ENCODE results near the gene MAFG.

The MAFG gene

GRCh38 chr17:81967533-81968395 lies 40.2 kb upstream of the MAFG start:
- H2BK120ac ChIP-seq (ENCODE audit: low read depth, low read length): no peak overlapping the region
- no peak overlapping the region for H4K8ac ChIP-seq (ENCODE audit: low read depth, low read length)
- no peak overlapping the region for H2BK5ac ChIP-seq (ENCODE audit: low read length)
- H2BK15ac ChIP-seq (replicated peaks; ENCODE audit: low read depth): no peak overlapping the region
- no peaks in the 10 kb centered on the region for H3K79me2 ChIP-seq (ENCODE audit: control insufficient read depth, insufficient read depth, low read length)
- H3K36me3 ChIP-seq (ENCODE audit: control insufficient read depth, insufficient read depth, low read length): no peaks in the 10 kb centered on the region
- no peak overlapping the region for H4K5ac ChIP-seq (ENCODE audit: low read length)
- no peak overlapping the region for H2AK5ac ChIP-seq (ENCODE audit: low read length)
- peak overlapping the region; percentile 4 for H3K4me2 ChIP-seq (ENCODE audit: low read length)
- no peak overlapping the region for H3K27ac ChIP-seq (ENCODE audit: low read depth, low read length)
- peaks cover 10% of the 10 kb centered on the region for H3K4me1 ChIP-seq (ENCODE audit: control insufficient read depth, low read depth, low read length)
- H3K27me3 ChIP-seq (ENCODE audit: insufficient read depth, low read length, poor library complexity): no peaks in the 10 kb centered on the region
- peak overlapping the region; percentile 78 for H3K56ac ChIP-seq (ENCODE audit: low read length)
- no peak overlapping the region for H3K4me3 ChIP-seq (ENCODE audit: low read length)
- H3K23ac ChIP-seq (ENCODE audit: low read length): no peak overlapping the region
- H3K9ac ChIP-seq (ENCODE audit: low read length): peak overlapping the region; percentile 33
- no peaks in the 10 kb centered on the region for H3K79me1 ChIP-seq (ENCODE audit: low read length)
- no CpG with 5 or more reads among the region's 36 CpGs for WGBS (ENCODE audit: extremely low coverage, insufficient coverage, low lambda C conversion rate)
- peak; percentile 97 for DNase-seq
- peak overlapping the region; percentile 11 for H3K4ac ChIP-seq (ENCODE audit: low read depth, low read length)
- peak overlapping the region; percentile 22 for H3K18ac ChIP-seq (ENCODE audit: low read length)

DNA sequence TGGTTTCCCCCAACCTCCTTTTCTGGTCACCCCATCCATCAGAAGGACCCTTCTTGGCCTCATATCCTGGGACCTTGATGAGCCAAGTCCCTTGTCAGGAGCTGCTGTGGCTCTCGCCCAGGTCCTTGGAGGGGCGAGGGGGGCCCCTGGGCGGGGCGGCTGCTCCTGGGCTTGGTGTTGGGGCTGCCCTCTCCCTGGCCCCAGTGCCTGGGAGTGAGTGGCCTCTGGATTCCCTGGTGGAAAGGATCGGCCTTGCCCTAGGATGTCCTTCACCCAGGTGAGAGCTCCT lies 39.7 kb upstream of the MAFG start:
- no peak overlapping the region for H2BK15ac ChIP-seq (replicated peaks; ENCODE audit: low read depth)
- no peak overlapping the region for H2BK5ac ChIP-seq (ENCODE audit: low read length)
- H3K79me1 ChIP-seq (ENCODE audit: low read length): no peaks in the 10 kb centered on the region
- H2AK5ac ChIP-seq (ENCODE audit: low read length): no peak overlapping the region
- peak overlapping the region; percentile 11 for H3K4ac ChIP-seq (ENCODE audit: low read depth, low read length)
- peak overlapping the region; percentile 45 for H3K56ac ChIP-seq (ENCODE audit: low read length)
- peak overlapping the region; percentile 22 for H3K18ac ChIP-seq (ENCODE audit: low read length)
- no peak overlapping the region for H3K4me2 ChIP-seq (ENCODE audit: low read length)
- no CpG with 5 or more reads among the region's 5 CpGs for WGBS (ENCODE audit: extremely low coverage, insufficient coverage, low lambda C conversion rate)
- H4K8ac ChIP-seq (ENCODE audit: low read depth, low read length): no peak overlapping the region
- H2BK120ac ChIP-seq (ENCODE audit: low read depth, low read length): no peak overlapping the region
- H3K9ac ChIP-seq (ENCODE audit: low read length): peak overlapping the region; percentile 3
- H3K23ac ChIP-seq (ENCODE audit: low read length): no peak overlapping the region
- H4K5ac ChIP-seq (ENCODE audit: low read length): no peak overlapping the region
- no peak overlapping the region for H3K27ac ChIP-seq (ENCODE audit: low read depth, low read length)
- DNase-seq: no peak
- H3K36me3 ChIP-seq (ENCODE audit: control insufficient read depth, insufficient read depth, low read length): no peaks in the 10 kb centered on the region
- H3K79me2 ChIP-seq (ENCODE audit: control insufficient read depth, insufficient read depth, low read length): no peaks in the 10 kb centered on the region
- H3K4me1 ChIP-seq (ENCODE audit: control insufficient read depth, low read depth, low read length): peaks cover 10% of the 10 kb centered on the region
- no peaks in the 10 kb centered on the region for H3K27me3 ChIP-seq (ENCODE audit: insufficient read depth, low read length, poor library complexity)
- no peak overlapping the region for H3K4me3 ChIP-seq (ENCODE audit: low read length)

DNA sequence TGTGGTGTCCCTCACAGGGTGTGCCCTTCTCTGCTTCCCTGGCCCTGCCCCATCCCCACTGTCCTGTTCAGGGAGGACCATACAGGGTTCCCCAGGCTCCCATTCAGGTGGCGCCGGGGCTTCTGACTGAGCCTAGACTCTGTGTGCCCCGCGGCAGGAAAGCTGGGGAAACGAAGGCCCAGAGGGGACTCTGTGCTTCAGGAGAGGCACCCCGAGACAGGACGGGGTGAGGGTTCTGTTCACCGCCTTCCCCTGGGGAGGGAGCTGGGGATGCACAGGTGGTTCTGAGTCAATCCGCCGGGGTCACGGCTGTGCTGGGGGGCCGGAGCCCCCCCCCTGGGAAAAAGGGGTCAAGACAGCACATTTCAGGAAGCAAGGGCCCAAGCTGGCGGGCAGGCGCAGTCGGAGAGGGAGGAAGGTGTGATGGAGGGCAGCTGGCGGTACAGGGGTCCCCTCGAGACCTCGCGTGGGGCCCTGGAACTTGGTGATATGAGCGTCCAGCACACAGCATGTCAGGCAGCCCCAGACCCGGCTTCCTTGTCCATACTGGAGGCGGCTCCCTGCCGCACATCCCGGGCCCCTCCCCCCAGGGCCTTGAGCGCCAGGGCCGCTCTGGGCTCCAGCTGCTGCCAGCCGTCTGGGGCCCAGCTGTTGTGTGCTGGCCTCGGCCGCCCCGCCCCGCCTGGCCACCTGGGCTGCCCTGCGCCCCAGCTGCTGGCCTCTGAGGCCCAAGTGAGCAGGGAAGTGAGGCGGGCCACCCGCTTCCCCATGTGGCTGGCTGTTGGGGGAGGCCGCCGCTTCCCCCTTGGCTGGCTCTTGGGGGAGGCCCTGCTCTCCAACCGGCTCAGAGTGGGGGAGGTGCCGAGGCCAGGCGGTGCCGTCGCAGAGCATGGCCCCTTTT lies 39.1 kb upstream of the MAFG start:
- Histone ChIP-seq H3K79me1 (ENCODE audit: low read length) (no peaks in the 10 kb centered on the region), H3K9ac (ENCODE audit: low read length) (peak overlapping the region; percentile 3), H3K18ac (ENCODE audit: low read length) (peak overlapping the region; percentile 22), H2BK5ac (ENCODE audit: low read length) (no peak overlapping the region), H3K4me1 (ENCODE audit: control insufficient read depth, low read depth, low read length) (peaks cover 12% of the 10 kb centered on the region), H3K4me3 (ENCODE audit: low read length) (no peak overlapping the region), H3K56ac (ENCODE audit: low read length) (peak overlapping the region; percentile 45), H3K4me2 (ENCODE audit: low read length) (no peak overlapping the region), H4K5ac (ENCODE audit: low read length) (no peak overlapping the region), H2BK120ac (ENCODE audit: low read depth, low read length) (no peak overlapping the region), H3K27me3 (ENCODE audit: insufficient read depth, low read length, poor library complexity) (no peaks in the 10 kb centered on the region), H2BK15ac (replicated peaks; ENCODE audit: low read depth) (no peak overlapping the region), H3K36me3 (ENCODE audit: control insufficient read depth, insufficient read depth, low read length) (no peaks in the 10 kb centered on the region), H3K4ac (ENCODE audit: low read depth, low read length) (peak overlapping the region; percentile 6), H3K27ac (ENCODE audit: low read depth, low read length) (no peak overlapping the region), H4K8ac (ENCODE audit: low read depth, low read length) (no peak overlapping the region), H3K23ac (ENCODE audit: low read length) (no peak overlapping the region), H2AK5ac (ENCODE audit: low read length) (peak overlapping the region; percentile 29), H3K79me2 (ENCODE audit: control insufficient read depth, insufficient read depth, low read length) (no peaks in the 10 kb centered on the region)
- peak; percentile 65 for DNase-seq
- WGBS (ENCODE audit: extremely low coverage, insufficient coverage, low lambda C conversion rate): no CpG with 5 or more reads among the region's 41 CpGs

GRCh38 chr17:81964081-81964849 lies 36.7 kb upstream of the MAFG start:
- H2AK5ac ChIP-seq (ENCODE audit: low read length): no peak overlapping the region
- no peak overlapping the region for H2BK5ac ChIP-seq (ENCODE audit: low read length)
- no peak for DNase-seq
- H2BK15ac ChIP-seq (replicated peaks; ENCODE audit: low read depth): no peak overlapping the region
- no peak overlapping the region for H4K8ac ChIP-seq (ENCODE audit: low read depth, low read length)
- peaks cover 12% of the 10 kb centered on the region for H3K4me1 ChIP-seq (ENCODE audit: control insufficient read depth, low read depth, low read length)
- H2BK120ac ChIP-seq (ENCODE audit: low read depth, low read length): no peak overlapping the region
- no peak overlapping the region for H3K23ac ChIP-seq (ENCODE audit: low read length)
- peak overlapping the region; percentile 53 for H3K56ac ChIP-seq (ENCODE audit: low read length)
- H4K5ac ChIP-seq (ENCODE audit: low read length): no peak overlapping the region
- no peak overlapping the region for H3K4me2 ChIP-seq (ENCODE audit: low read length)
- no CpG with 5 or more reads among the region's 22 CpGs for WGBS (ENCODE audit: extremely low coverage, insufficient coverage, low lambda C conversion rate)
- H3K27ac ChIP-seq (ENCODE audit: low read depth, low read length): peak overlapping the region; percentile 32
- no peak overlapping the region for H3K4me3 ChIP-seq (ENCODE audit: low read length)
- H3K79me1 ChIP-seq (ENCODE audit: low read length): no peaks in the 10 kb centered on the region
- H3K36me3 ChIP-seq (ENCODE audit: control insufficient read depth, insufficient read depth, low read length): no peaks in the 10 kb centered on the region
- no peak overlapping the region for H3K9ac ChIP-seq (ENCODE audit: low read length)
- H3K79me2 ChIP-seq (ENCODE audit: control insufficient read depth, insufficient read depth, low read length): no peaks in the 10 kb centered on the region
- H3K18ac ChIP-seq (ENCODE audit: low read length): no peak overlapping the region
- H3K4ac ChIP-seq (ENCODE audit: low read depth, low read length): no peak overlapping the region
- no peaks in the 10 kb centered on the region for H3K27me3 ChIP-seq (ENCODE audit: insufficient read depth, low read length, poor library complexity)

GRCh38 chr17:81962499-81963441 lies 35.2 kb upstream of the MAFG start:
- Histone ChIP-seq H2BK15ac (replicated peaks; ENCODE audit: low read depth) (no peak overlapping the region), H3K4me2 (ENCODE audit: low read length) (no peak overlapping the region), H2BK120ac (ENCODE audit: low read depth, low read length) (no peak overlapping the region), H3K56ac (ENCODE audit: low read length) (peak overlapping the region; percentile 73), H3K4ac (ENCODE audit: low read depth, low read length) (peak overlapping the region; percentile 41), H3K79me2 (ENCODE audit: control insufficient read depth, insufficient read depth, low read length) (no peaks in the 10 kb centered on the region), H3K27ac (ENCODE audit: low read depth, low read length) (peak overlapping the region; percentile 12), H3K4me3 (ENCODE audit: low read length) (no peak overlapping the region), H4K8ac (ENCODE audit: low read depth, low read length) (no peak overlapping the region), H4K5ac (ENCODE audit: low read length) (no peak overlapping the region), H2AK5ac (ENCODE audit: low read length) (no peak overlapping the region), H3K79me1 (ENCODE audit: low read length) (no peaks in the 10 kb centered on the region), H3K27me3 (ENCODE audit: insufficient read depth, low read length, poor library complexity) (peaks cover 6% of the 10 kb centered on the region), H3K36me3 (ENCODE audit: control insufficient read depth, insufficient read depth, low read length) (no peaks in the 10 kb centered on the region), H3K4me1 (ENCODE audit: control insufficient read depth, low read depth, low read length) (peaks cover 12% of the 10 kb centered on the region), H3K18ac (ENCODE audit: low read length) (no peak overlapping the region), H3K23ac (ENCODE audit: low read length) (no peak overlapping the region), H2BK5ac (ENCODE audit: low read length) (no peak overlapping the region), H3K9ac (ENCODE audit: low read length) (peak overlapping the region; percentile 63)
- DNase-seq: no peak
- no CpG with 5 or more reads among the region's 37 CpGs for WGBS (ENCODE audit: extremely low coverage, insufficient coverage, low lambda C conversion rate)

Data from mesendoderm (in vitro differentiated cells).